ENCODE data around the gene GAB1. TPM values are rescaled to one million over a fixed set of nuclear protein-coding genes. Genes with fewer than 3 reads are reported as not detected.
A peak's percentile ranks its signal among the peaks of the same experiment; 100 is the strongest.

Gene GAB1
- total RNA-seq, result 27.2 and 29.2 TPM in 2 replicates
- long read RNA-seq, partial matches to known transcripts, result 1 of 8 reads
- long read RNA-seq, other reads (novel, unspliced or antisense), result 7 of 8 reads

DNA sequence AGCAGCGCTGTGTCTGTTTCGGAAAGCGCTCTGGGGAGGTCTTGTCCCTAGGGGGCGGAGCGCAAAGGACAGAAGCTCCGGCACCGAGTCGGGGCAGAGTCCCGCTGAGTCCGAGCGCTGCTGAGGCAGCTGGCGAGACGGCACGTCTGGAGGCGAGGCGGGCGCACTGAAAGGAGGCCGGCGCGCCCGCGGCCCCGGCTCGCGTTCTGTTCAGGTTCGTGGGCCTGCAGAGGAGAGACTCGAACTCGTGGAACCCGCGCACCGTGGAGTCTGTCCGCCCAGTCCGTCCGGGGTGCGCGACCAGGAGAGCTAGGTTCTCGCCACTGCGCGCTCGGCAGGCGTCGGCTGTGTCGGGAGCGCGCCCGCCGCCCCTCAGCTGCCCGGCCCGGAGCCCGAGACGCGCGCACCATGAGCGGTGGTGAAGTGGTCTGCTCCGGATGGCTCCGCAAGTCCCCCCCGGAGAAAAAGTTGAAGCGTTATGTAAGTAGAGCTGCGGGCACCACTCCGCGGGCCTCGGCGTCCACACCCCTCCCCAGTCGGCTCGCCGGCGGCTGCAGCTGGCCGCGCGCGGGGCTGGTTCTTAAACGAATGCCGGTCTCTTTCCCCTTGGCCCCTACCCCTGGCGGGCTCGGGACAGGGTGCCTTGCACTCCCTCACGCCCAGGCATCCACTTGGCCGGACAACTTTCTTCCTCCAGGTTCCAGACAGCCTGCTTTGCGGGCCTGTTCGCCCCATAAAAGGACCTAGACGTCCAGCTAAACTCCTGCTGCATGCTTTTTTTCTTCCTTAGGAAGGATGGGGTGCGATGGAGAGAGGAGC, at the start of gene GAB1:
Gene GAB1 (plus strand): TSS at position 96 of the 819 bp plus-strand sequence. CDS start 313 bp downstream, at position 409.
- peak; percentile 66 for DNase-seq (ENCODE audit: low read depth, low spot score)
- Mint-ChIP-seq H3K4me3 (peak within 1 kb of the TSS; percentile 96), H3K4me1 (peaks cover 31% of the 10 kb centered on the region)

DNA sequence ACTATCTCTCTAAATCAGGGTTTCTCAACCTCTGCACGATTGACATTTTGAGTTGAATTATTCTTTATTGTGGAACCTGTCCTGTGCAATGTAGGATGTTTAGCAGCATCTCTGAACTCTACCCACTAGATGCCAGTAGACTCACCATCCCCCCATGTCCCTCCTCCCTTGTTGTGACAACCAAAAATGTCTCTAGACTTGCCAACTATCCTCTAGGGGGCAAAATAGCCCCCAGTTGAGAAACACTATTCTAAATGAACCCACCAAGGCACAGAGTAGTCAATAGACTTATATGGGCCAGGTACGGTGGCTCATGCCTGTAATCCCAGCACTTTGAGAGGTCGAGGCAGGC, 49.1 kb upstream of the GAB1 start:
- H3K9me3 Mint-ChIP-seq, result peaks cover 2% of the 10 kb centered on the region
- TF ChIP-seq, protein P1, sequence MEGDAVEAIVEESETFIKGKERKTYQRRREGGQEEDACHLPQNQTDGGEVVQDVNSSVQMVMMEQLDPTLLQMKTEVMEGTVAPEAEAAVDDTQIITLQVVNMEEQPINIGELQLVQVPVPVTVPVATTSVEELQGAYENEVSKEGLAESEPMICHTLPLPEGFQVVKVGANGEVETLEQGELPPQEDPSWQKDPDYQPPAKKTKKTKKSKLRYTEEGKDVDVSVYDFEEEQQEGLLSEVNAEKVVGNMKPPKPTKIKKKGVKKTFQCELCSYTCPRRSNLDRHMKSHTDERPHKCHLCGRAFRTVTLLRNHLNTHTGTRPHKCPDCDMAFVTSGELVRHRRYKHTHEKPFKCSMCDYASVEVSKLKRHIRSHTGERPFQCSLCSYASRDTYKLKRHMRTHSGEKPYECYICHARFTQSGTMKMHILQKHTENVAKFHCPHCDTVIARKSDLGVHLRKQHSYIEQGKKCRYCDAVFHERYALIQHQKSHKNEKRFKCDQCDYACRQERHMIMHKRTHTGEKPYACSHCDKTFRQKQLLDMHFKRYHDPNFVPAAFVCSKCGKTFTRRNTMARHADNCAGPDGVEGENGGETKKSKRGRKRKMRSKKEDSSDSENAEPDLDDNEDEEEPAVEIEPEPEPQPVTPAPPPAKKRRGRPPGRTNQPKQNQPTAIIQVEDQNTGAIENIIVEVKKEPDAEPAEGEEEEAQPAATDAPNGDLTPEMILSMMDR (conservative IDR thresholded peaks at IDR 0.05), result no peak
- no peak overlapping the region for H3K4me3 Mint-ChIP-seq
- H3K27ac Mint-ChIP-seq (ENCODE audit: unreplicated experiment), result no peak overlapping the region
- no peaks in the 10 kb centered on the region for H3K27me3 Mint-ChIP-seq (ENCODE audit: low read depth)
- H3K36me3 Mint-ChIP-seq (ENCODE audit: low read depth), result no peaks in the 10 kb centered on the region
- peaks cover 14% of the 10 kb centered on the region for H3K4me1 Mint-ChIP-seq
- DNase-seq (ENCODE audit: low read depth, low spot score), result no peak

More for the DNA sequence above, at the start of gene GAB1:
- TF ChIP-seq, protein P1 (conservative IDR thresholded peaks at IDR 0.05), result peak; percentile 48
- Mint-ChIP-seq H3K27ac (ENCODE audit: unreplicated experiment) (peak within 1 kb of the TSS; percentile 98), H3K36me3 (ENCODE audit: low read depth) (no peaks in the 10 kb centered on the region), H3K27me3 (ENCODE audit: low read depth) (no peaks in the 10 kb centered on the region), H3K9me3 (no peaks in the 10 kb centered on the region)

DNA sequence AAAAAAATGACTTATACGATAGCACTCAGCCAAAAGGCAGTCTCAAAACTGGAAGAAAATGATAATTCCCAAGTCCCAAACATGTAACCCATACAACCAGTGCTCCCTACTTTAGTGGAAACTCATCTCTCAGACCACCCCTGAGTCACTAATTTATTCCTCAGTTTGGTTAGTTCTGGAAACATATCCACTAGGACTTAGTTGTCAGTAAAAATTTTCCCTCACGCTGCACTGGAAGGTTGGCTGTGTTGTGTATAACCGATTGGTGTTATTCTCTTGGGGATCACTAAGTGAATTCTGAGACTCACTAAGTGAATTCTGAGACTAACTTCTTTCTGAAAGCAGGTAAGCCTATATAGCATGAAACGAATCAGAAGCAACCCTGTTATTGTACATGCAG, 48.5 kb upstream of the GAB1 start:
- Mint-ChIP-seq H3K4me3 (no peak overlapping the region), H3K4me1 (peaks cover 14% of the 10 kb centered on the region), H3K9me3 (no peaks in the 10 kb centered on the region), H3K36me3 (ENCODE audit: low read depth) (no peaks in the 10 kb centered on the region), H3K27ac (ENCODE audit: unreplicated experiment) (no peak overlapping the region), H3K27me3 (ENCODE audit: low read depth) (no peaks in the 10 kb centered on the region)
- TF ChIP-seq, protein P1 (conservative IDR thresholded peaks at IDR 0.05), result no peak
- DNase-seq (ENCODE audit: low read depth, low spot score), result no peak

DNA sequence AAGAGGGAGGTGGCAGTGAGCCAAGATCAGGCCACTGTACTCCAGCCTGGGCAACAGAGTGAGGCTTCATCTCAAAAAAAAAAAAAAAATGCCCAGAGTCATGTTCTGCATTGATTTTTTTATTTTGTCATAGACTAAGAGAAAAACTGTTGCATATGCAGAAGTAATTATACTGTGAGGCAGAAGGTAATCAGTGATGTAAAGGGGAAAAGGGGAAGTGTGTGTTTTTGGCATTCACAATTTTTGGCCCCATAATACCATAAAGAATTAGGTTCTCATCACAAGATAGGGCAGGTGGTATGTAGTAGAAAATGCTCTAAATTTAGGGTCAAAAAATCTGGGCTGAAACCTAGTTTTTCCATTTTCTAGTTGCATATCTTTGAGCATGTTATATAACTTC, 47.3 kb upstream of the GAB1 start:
- no peak overlapping the region for H3K4me3 Mint-ChIP-seq
- TF ChIP-seq, protein P1 (conservative IDR thresholded peaks at IDR 0.05), result no peak
- H3K27ac Mint-ChIP-seq (ENCODE audit: unreplicated experiment), result no peak overlapping the region
- DNase-seq (ENCODE audit: low read depth, low spot score), result no peak
- no peaks in the 10 kb centered on the region for H3K9me3 Mint-ChIP-seq
- no peaks in the 10 kb centered on the region for H3K36me3 Mint-ChIP-seq (ENCODE audit: low read depth)
- H3K4me1 Mint-ChIP-seq, result peaks cover 14% of the 10 kb centered on the region
- H3K27me3 Mint-ChIP-seq (ENCODE audit: low read depth), result no peaks in the 10 kb centered on the region

DNA sequence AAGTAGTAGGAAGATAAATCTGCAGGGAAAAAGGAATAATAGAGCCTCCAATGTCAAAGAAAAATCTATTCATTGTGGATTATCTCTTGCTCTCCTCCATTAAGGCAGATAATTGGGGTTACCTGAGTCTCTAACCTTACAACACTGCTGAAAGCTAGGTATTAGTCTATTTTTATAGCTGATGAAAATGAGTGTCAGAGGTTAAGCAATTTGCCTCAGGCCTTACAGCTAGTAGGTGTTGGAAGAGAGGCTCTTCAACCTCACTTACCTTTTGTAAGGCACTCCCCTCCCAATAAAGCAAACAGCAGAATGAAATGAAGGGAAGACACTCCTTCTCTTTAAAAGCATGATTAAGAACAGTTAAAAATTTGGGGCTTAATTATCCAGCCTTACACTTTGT, 45.4 kb upstream of the GAB1 start:
- Mint-ChIP-seq H3K27ac (ENCODE audit: unreplicated experiment) (no peak overlapping the region), H3K4me3 (no peak overlapping the region), H3K27me3 (ENCODE audit: low read depth) (no peaks in the 10 kb centered on the region), H3K9me3 (no peaks in the 10 kb centered on the region), H3K36me3 (ENCODE audit: low read depth) (no peaks in the 10 kb centered on the region), H3K4me1 (peaks cover 13% of the 10 kb centered on the region)
- TF ChIP-seq, protein P1 (conservative IDR thresholded peaks at IDR 0.05), result no peak
- no peak for DNase-seq (ENCODE audit: low read depth, low spot score)

Measured in neural crest cell (in vitro differentiated cells).